GM04503 (cell line): ENCODE measurements around the gene LSS.
"Not testable (repeated sequence)": the region's sequence is repeated elsewhere in the genome, so short reads cannot be mapped to it uniquely, and the experiment has no call there.

Source experiments
- DNase-seq: peaks from one replicate; pipeline ENCODE4 v3.0.0-alpha.2; 2012; ENCODE audit warnings: low read depth

Gene LSS

DNA sequence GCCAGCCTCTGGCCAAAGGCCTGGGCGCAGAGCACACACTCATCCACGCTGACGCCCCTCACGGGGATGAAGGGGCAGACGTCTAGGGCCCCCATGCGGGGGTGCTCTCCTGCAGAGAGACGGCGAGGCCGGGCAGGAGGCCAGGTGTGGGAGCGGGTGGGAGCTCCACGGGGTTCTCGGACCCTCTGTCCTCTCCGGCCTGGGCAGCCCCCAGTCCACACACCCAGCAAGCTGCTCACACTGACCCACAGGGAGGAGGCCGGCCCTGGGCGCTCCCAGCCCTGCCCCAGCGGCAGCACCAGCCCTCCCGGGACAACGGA lies 75.7 kb downstream of the LSS start:
- DNase-seq, result no peak

DNA sequence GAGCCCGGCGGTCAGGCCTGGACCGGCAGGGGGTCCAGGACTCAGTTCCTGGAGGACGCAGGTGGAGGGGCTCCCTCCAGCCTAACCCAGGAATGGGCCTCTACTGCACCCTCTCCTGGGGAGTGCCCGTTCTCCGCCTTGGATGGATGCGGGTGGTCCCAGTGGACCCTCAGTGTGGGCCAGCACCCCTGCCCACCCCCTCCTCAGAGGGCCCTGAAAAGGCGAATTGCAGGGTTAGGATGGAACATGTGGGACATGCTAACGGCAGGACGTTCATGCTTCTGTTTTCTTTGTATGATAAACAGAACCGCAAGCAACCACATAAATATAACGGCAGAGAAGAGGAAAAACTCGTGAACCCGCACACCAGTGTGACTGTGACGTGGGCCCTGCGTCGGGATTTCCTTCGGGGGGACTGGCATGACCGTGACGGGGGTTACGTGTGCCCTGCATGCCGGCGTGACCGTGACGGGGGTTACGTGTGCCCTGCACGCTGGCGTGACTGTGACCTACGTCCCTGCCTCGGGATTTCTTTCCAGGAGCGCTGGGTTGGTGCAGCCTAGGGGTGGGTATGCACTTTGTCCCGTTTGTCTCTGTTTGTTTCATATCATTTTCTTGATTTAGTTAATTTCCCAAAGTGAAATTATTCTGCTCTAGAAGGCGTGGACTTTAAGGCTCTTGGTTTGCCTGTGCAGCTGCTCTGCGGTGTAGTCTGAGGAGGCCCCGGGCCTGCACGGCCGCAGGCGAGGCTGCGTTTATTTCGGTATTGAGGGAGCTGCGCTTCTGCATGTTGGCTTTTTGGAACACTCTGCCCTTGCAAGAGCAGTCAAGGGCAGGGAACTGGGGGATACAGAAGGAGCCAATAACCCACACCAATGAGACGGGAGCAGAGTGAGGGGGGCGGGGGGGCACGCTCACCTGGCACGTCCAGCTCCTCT lies 76.3 kb downstream of the LSS start:
- no peak for DNase-seq

DNA sequence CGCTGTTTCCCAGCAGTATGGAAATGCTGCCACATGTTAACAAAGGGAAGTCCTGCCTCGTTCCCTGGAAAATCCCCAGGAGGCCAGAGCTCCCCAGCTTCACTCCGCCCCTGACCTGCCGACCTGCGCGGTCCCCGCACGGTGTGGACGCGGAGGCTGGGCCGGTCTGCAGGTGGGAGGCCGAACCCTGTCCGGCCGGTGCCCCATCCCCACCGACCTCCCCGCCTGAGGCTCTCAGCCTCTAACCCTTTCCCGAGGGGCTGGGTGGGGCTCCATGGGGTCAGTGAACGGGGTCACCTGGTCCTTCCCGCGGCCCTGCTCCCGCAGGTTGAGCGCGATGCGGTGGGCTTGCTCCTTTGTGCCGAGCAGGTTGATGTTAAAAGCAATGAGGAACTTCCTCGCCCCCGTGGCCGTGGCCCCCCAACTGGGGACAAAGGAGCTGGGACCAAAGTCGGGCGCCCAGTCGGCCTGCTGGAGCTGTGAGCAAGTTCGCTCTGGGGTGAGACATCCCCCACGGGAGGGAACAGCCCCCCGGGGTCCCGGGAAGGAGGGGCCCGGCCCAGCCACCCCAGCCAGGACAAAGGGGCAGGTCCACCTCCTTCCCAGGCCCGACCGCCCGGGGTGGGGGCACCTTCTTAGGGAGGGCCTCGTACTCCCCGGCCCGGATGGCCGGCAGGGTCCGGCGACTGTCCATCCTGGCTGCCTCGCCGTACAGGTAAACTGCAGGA lies 77.1 kb downstream of the LSS start:
- no peak for DNase-seq

DNA sequence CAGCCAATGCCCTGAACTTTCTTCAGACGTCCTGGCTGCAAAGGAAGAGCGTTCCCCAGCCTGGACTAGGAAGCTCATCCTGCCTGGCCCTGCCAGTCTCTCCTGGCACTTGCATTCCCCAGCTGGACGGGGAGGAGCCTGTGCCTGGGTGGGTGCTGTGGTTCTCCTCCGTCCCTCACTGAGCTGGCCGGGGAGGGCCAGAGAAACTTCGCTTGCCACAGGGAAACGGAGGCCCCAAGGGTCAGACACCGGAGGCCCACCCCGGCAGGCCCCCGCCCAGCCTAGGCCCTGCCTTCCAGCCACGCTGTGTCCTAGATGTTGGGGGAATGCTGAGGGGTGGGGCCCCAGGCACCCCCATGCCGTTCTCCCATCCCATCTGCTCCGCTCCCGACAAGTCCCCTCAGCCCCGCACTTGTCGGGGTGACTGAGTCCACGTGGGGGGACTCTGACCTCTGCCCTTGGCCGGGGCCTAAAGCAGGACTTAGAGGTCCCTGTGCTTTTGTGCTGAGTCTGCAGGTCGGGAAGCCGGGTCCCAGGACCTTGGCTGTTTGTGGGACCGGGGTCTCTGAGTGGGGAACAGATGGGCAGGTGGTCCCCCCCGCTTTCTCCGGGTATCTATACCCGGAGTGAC lies 78.0 kb downstream of the LSS start:
- DNase-seq, result no peak

DNA sequence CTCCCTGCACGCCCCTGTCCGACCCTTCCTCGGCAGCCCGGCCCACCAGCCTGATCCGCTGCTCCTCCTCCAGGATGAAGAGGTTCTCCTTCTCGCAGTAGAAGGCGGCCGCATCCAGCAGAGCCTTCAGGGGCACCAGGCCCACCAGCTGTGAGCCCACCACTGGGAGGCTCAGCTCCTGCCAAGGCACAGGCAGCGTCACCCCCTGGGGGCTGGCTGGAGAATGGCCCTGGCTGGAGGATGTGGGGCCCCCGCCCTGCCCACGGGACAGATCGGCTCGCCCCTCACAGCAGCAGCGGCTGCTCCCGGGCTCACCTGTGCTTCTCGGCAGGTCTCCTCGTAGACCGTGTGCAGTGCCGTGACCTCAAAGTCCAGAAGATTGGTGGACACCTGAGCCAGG lies 78.5 kb downstream of the LSS start:
- DNase-seq, result no peak

DNA sequence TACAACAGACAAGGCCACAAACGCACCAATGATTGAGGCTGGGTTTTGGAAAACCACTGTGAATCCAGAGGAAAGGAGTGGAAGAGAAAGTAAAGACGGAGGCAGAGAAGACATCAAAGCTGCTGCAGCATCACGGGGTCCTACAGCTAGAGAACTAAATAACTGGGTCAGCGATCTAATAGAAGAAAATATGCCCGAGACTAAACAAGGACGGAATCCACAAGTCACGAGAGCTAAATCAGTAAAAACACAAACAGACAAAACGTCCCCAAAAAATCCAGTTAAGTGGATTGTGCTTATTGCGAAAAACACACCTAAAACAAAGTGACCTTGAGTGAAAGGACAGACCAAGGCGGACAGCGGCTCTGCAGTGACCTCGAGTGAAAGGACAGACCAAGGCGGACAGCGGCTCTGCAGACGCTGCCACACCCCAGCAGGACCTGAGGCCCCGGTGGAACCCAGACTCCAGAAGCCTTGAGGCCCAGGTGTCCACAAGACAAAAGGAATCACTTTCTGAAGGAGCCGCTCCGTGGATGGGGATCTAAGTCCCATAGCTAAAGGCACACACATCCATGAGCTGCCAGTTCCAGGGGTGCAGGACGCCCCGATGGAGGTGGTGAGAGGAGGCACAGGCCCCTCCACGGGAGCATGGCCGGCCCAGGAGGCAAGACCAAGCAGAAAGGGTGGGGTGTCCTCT lies 79.2 kb downstream of the LSS start:
- no peak for DNase-seq

DNA sequence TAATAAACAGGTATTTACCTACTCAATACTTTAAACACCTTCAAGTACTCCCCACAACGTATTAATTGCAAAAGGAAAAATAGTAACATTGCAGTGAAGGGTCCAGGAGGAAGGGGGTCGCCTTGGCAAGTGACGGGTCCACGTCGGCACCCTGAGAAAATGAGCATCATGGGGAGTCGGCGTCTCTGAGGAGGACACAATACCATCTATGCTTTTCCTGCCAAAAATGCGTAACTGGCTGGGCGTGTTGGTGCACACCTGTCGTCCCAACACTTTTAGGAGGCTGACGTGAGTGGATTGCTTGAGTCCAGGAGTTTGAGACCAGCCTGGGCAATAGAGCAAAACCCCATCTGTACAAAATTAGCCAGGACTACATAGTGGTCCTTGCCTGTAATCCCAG lies 80.5 kb downstream of the LSS start:
- no peak for DNase-seq

DNA sequence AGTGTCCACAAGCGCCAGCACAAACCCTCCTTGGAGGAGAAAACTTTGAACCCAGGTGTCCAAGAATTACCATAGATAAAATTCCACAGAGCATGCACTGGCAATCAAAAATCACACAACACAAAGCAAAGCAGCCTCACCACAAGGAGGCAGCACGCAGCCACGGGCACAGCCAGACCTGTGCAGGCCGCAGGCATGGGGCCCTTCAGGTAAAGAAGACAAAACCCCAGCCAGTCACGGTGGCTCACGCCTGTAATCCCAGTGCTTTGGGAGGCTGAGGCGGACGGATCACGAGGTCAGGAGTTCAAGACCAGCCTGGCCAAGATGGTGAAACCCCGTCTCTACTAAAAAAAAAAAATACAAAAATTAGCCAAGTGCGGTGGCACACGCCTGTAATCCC lies 81.1 kb downstream of the LSS start:
- DNase-seq, result not testable (repeated sequence)

DNA sequence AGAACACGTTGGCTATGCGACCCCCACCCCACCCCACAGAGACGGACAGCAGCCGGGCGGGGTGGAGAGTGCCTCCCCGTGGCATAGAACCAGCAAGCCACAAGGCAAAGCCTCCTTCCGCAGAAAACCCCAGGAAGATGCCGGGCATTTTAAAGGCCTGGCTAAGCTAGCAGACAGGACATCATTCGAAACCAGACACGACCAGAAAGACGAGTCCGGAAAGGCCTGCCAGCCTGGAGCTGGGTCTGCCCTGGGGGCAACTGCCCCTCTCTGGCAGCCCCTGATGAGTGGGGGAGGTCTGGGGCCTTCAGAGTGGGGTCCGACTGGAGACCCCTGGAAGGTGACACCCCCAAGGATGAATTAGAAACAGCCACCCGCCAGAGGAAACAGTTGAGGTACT lies 81.7 kb downstream of the LSS start:
- DNase-seq, result no peak

DNA sequence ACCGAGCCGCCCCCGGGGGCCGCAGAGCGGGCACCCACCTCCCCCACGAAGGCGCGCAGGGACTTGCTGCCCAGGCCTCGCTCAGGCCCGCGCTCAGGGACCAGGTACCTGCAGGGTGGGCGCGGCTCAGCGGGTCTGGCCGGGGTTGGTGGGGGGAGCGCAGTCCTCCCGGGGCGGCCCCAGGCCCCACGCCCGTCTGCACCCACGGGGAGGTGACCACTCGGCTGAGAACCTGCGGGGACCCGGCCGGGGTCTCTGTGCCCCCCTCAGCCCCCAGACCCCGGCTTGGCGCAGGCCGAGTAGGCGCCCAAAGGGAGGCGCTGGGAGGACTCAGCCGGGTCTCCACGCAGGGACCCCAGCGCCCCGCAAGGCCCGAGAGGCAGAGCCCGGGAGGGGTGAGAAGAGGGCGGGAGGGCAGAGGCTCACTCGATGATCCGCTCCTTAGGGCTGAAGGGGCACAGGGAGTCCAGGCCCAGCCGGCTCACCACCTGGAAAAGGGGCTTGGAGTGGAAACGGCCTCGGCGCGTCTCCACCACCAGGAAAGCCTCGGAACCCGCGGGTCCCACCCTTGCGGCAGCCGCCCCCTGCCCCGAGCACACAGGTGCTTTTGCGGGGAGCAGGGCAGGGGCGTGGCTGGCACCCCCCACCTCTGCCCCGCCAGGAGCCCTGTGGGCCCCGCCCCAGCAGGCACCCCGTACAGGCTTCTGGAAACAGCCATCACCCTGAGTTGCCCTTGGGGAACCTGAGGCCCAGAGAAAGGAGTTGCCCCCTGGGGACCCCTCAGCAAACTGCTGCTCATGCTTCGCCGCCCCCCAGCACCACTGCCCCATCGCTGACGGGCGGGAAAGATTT lies 82.5 kb downstream of the LSS start:
- no peak for DNase-seq

DNA sequence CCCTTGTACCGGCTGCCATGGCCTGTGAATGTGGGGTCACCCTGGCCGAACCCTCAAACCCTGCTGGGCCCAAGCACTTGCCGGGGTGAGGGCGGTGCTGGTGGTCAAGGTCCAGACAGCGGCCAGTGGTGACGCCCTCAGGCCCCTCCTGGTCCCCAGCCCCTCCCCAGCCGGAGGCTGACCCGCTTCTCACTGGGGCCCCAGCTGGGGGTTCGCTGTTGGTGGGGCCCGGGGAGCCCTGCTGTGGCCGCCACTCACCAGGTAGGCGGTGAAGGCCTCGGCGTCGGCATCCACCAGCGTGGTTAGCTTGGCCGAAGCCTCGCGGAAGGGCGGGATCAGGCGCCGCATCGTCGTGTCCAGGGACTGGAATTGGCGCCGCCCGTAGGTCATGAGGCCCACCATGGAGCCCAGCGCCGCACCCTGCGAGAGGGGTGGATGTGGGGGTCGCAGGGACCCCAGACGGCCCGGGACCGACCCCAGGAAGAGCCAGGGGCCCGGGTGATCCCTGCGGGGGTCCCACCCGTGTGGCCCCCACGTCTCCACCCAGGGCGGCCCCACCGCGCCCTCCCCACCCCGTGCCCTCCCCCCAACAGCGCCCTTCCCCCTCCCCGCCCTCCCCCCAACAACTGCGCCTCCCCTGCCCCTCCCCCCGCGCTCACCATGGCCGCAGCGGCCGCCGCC lies 83.3 kb downstream of the LSS start:
- no peak for DNase-seq

DNA sequence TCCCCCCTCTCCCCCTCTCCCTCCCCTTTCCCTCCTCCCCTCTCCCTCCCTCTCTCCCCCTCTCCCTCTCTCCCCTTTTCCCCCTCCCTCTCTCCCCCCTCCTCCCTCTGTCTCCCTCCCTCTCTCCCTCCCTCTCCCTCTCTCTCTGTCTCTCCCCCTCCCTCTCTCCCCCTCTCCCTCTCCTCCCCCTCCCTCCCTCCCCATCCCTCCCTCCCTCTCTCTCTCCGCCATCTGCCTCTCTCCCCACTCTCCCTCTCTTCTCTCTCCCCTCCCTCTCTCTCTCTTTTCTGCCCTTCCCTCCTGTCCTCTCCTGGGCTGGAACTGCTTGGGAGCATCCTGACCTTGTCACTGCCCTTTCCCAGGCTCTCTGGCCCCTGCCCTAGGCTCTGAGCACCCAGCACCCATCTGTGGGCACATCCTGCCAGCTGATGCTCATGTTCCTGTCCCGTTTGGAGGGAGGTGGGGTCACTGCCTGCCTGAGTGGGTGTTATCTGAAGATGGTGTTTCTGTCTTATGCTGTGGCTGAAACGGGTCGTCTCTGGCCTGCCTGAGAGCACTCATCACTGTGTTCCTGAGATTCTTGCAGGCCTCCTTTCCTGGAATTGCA lies 84.0 kb downstream of the LSS start:
- no peak for DNase-seq

DNA sequence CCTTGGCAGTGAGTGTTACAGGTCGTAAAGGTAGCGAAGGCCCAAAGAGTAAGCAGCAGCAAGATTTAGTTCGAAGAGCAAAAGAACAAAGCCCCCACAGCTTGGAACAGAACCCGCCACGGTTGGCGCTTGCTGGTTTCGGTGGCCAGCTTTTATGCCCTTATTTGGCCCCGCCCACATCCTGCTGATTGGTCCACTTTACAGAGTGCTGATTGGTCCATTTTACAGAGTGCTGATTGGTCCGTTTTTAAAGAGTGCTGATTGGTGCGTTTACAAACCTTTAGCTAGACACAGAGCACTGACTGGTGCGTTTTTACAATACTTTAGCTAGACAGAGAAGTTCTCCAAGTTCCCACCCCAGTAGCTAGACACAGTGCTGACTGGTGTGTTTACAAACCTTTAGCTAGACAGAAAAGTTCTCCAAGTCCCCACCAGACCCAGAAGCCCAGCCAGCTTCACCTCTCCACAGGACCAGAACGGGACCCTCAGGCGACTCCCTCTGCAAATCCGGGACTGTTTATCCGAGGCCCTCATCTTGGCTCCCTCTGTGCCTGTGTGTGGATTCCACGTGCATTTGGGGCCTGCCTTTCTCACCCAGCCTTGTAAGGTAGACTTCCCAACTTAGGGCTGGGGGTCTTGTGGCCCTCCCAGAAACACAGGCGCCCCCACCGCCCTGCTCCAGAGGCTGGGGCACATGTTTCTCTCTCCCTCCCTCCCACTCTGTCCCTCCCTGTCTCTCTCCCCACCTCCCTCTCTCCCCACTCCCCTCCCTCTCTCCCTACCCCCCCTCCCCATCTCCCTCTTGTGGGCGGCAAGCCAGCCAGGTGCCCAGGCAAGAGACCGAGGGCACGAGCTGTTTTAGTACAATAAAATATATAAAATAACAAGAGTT lies 85.7 kb downstream of the LSS start:
- no peak for DNase-seq

DNA sequence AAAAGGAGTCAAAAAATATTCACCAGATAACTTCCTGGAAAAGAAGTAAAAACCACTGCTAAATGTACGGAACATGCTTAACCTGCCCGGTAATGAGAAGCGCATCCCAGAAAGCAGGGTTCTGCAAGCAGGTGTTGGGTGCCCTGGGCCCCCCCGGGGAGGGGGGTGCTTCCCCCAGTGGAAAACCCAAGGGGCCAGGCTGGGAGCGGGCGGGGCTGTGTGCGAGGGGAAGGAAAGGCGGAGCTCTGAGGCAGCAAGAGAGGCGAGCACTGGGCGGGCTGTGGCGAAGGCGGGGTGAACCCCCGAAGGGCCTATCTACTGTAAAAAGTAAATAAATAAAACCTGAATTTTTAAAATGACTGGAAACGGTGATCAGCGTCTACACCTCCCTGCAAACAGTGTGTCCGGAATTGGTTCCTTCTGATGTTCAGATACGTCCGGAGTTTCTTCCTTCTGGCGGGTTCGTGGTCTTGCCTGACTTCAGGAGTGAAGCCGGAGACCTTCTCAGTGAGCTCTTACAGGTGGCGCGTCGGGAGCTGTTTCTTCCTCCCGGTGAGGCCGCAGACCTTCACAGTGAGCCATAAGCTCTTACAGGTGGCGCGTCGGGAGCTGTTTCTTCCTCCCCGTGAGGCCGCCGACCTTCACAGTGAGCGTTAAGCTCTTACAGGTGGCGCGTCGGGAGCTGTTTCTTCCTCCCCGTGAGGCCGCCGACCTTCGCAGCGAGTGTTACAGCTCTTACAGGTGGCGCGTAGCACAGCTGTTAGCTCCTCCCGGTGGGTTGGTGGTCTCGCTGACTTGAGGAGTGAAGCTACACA lies 86.6 kb downstream of the LSS start:
- no peak for DNase-seq

DNA sequence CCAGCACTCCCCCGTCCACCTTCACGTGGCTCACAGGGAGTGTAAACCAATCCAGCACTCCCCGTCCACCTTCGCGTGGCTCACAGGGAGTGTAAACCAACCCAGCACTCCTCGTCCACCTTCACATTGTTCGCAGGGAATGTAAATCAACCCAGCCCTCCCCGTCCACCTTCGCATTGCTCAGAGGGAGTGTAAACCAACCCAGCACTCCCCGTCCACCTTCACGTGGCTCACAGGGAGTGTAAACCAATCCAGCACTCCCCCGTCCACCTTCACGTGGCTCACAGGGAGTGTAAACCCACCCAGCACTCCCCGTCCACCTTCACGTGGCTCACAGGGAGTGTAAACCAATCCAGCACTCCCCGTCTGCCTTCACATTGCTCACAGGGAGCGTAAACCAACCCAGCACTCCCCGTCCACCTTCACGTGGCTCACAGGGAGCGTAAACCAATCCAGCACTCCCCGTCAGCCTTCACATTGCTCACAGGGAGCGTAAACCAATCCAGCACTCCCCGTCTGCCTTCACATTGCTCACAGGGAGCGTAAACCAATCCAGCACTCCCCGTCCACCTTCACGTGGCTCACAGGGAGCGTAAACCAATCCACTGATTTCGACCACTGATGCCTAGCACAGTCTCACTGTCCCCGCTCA lies 88.1 kb downstream of the LSS start:
- not testable (repeated sequence) for DNase-seq

DNA sequence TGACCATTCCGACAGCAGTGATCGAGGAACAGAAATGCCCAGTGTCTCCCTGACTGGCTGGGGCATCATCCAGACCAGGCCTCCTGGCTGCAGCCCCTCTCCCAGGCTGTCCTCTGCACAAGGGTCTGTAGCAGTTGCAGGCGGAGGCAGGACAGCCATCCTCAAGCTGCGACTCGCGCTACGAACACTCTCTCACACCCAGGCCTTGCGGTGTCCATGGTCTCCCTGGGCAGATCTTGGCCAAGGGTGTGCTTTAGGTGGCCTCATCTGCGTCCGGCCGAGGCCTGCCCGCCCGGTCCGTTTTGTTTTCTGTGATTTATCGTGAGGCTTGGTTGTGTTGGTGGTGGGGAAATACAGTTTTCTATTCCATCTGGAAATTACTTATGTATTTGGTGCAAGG lies 88.9 kb downstream of the LSS start:
- no peak for DNase-seq

DNA sequence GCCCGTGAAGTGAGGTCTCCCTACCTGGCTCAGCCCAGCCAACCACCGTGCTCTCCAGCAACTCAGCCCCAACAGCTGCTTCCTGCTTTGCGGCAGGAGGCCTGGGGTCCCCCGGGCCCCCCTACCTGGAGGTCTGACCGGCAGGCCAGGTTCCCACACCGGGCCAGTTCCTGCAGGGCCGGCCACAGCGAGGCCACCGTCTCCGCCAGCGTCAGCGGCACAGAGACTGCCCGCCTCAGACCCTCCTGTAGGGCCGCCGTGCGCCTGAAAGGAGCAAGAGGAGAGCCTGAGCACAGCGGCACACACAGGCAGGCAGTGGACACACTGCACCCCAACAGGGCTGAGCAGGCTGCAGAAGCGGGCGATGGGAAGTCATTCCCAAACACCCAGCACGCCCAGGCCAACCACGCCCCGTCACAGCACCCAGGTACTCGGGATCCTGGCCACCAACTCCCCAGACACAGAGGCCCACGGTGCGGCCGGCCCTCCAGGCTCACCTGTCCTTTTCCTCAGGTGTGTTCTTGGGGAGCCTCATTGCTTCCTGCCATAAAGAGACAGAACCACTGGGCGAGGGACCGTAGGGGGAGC lies 90.1 kb downstream of the LSS start:
- DNase-seq, result no peak
